GM21717 (cell line): ENCODE results near the gene BRD2.
A peak's percentile ranks its signal among the peaks of the same experiment; 100 is the strongest.

ENCODE experiments used
- ATAC-seq: cut with Tn5 transposase; IDR thresholded peaks from one replicate; pipeline ENCODE4 v1.9.1; 2021; ENCODE audit warnings: mild to moderate bottlenecking, moderate library complexity; ENCODE audit not compliant: unreplicated experiment

Gene BRD2

DNA sequence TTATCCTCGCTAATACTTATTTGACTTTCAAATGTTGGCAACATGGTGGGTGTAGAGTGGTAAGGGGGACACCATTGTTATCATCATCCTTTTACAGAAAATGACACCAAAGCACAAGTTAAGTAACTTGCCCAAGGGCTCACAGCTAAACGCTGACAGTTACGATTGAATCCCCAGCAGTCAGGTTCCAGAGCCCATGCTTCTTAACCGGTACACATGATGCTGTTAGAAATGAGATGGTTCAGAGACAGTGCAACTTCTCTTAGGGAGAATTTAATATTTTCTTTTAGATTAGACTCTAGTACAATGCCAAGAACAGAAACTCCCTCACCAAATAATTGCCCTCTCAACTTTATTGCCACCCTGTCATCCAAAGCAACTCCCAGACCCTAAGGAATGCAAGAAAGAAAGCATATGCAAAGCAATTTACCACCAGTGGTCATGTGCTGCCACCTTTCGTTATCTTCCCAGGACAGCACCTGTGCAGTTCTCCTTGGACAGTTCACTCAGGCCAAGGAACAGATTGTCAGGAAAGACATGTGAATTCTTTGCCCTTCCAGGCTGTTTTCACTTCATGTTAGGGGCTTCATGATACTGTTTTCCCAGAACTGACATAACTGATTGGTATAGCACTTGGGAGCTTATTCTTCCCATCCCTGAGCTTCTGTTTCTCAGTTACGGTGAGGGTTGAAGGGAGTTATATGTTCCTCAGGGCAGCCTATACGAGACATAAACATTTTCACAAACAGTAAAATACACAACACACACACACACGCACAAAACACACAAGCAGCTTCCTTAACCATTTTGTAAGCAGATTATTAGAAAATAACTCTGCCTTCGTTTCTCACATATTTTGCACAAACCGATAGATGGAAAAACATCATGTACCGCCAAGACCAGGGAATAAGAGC, 20.6 kb upstream of the BRD2 start:
- no peak for ATAC-seq

DNA sequence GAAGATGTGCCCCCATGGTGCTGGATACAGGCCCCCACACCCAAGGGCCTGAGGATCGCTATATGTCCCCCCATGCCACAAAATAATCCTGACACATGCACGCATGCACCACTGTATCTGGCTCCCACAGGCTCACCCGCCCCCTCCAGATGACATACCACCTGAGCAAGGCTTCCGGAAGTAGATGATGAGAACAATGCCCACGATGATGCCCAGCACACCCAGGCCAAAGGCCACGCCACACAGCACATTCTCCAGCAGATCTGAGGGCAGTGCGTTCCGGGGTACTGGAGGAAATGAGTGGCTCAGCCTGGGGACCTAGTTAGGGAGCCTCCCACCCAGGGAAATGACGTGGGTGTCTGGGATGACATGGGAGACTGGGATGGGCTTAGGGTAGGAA, 19.3 kb upstream of the BRD2 start:
- no peak for ATAC-seq

DNA sequence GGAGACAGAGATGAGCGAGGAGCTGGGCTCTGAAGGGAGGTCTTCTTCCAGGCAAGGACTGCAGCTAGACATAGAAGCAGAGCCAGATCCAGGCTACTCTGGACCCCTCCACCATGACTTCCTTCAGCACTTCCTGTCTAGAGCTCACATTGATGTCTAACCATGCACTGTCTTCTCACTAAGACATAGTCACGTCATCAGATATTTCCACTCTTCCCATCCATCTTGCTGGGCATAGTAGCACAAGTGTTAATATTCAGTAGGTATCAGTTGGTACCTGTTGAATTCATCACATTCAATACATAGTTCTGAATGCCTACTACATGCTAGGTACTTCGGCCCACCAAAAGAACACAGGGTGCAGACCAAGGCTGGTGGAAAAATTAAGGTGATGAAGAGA, 18.4 kb upstream of the BRD2 start:
- ATAC-seq, result no peak

DNA sequence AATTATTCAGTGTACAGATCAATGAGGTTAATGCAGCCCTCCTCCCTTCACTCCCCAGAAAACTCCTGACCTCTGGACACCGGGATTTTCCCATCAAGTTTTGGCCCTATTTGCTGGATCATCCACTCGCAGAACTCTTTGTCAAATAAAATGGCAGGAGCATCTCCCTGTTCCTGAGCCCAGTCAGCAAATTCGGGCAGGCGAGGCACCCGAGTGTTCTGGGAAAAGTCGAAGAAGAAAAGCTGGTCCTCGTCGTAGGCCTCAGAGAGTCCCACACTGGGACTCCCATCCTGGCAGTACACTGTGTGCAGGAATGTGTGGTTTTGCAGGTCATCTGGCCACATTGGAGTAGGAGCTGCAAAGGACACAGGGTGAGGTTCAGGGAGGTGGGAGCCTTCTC, 17.9 kb upstream of the BRD2 start:
- ATAC-seq, result no peak

DNA sequence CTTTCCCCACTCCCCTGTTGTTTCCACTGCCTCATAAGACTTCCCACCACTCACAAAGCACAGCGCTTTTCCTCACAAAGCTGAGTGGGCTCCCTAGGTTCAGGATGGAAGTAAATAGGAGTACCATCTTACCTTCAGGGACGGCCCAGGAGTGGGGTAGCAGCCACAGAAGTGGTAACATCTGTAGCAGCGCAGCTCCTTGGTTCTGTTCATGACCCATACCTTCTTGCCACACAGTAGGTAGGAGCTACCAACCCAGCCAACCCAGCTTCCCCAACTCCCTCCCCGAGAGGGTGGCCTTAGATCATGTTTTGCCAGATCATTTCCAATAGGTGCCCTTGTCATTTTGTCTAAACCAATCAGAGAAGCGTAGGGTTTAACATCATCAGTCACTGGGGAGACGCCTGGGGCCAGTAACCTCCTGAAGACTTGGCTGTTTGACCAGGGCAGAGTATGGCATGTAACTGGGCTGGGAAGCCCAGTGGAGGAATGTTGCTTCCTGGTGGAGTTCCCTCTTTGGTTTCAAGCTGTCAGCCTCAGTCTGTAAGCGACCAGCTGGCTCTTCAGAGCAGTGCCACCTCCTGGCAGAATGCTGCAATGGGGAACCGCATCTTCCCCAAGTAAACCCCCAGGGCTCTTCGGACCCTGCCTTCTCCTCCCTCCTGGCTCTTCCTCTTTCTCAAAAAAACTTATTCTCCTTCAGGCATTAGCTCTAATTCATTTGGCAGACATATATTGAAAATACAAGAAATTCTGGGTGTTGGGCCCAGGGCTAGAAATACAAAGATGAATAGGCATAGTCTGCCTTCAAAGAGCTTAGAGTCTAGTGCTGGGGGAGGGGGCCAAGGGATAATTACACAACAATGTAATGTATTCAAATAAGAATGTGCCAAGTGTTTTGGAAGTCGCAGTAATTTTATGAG, 15.3 kb upstream of the BRD2 start, which contains the start of gene HLA-DMA:
Gene HLA-DMA, minus strand, starts transcription at position 281 of the 923 bp plus-strand sequence. Its CDS starts 61 bp downstream, at position 220.
- peak; percentile 80 for ATAC-seq

DNA sequence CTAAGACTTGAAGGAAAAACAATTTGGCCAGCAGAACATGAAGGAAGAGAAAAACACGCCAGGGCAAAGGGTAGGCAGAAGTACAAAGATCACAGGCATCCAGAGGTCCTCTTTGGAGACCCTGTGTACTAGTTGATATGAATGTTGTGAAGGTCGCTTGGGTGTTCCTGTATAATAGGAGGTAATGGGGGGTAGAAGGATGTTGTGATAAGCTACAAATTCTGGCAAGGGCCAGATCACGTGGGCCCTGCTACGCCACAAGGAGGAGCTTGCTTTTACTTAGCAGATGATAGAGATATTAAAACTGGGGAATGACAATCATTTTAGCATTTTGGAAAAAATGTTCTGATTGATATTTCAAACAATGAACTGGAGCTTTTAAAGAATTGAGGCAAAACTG, 14.6 kb upstream of the BRD2 start:
- no peak for ATAC-seq

DNA sequence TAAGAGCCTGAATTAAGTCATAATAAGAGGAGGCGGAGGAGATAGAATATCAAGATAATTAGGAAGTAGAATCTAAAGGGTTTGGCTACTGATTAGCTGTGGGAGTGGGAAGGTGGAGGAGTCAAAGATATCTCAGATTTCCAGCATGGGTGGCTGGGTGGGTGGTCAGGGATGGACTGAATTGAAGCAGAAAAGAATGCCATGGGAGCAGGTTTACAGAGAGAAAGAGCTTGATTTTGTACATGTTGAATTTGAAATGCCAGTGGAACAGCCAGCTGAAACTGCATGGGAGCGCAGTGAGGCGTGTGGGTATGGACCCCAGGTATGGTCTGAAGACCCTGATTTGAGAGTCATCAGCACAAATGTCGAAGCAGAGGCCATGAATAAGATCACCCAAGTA, 14.1 kb upstream of the BRD2 start:
- no peak for ATAC-seq

DNA sequence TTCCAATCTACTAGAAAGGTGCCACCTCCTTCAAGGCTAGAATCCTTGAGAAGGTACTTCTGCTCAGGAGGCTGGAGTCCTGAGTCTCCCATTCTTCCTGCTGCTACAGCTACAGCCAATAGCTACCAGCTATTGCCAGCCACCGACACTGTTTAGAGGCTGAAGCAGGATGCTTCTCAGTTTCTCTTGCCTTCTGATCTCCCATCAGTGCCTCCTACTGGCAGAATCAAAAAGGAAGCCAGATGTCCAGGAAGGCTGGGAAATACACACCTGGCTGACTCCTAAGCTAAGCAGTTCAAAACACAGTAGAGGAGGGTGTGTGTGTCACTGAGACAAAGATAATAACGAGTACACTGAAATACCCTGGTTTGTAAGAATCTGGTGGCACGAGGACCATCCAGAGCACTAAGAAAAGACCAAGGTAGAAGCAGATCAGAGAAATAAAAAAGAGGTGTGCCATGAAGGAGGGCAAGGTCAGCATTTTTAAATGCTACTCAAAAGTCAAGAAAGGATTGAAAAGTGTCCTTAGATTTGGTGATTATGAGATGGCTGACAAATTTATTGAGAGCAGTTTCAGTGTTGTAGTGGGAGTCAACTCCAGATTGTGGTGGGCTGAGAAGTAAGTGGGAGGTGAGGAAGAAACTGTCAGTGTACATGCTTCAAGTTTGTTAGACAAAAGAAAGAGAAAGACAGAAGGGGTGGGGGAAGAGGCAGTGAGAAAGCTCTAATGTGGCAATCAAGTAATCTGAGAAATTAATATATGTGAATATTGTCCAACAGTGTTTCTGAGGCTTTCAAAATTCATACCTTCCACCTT, 13.2 kb upstream of the BRD2 start:
- ATAC-seq, result no peak

DNA sequence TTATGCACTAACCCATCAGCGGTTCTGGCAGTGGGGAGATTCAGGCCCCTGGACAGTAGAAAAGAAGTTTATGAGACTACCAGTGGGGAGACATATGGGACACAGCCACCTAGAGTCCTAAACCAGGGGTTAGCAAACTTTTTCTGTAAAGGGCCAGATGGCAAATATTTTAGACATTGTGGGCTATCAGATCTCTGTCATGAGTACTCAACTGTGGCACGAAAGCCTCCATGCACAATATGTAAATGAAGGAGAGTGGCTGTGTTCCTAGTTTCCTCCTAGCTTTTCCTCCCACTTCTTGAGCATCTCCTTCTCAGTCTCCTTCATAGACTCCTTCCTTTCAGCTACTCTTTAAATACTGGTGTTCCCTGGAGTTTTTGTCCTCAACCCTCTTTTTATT, 12.2 kb upstream of the BRD2 start:
- no peak for ATAC-seq

DNA sequence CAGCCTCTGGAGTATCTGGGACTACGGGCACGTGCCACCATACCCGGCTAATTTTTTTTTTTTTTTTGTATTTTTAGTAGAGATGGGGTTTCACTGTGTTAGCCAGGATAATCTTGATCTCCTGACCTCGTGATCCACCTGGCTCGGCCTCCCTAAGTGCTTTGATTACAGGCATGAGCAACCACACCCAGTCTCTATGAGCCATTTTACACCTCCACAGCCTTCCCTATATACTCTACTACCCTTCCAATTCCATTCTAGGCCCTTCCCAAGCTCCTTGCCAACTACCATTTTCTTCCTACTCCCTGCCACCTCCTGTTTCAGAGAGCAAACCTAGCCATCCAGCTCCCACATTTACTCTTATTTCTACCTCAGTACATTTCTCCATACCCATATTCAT, 7.8 kb upstream of the BRD2 start:
- no peak for ATAC-seq

DNA sequence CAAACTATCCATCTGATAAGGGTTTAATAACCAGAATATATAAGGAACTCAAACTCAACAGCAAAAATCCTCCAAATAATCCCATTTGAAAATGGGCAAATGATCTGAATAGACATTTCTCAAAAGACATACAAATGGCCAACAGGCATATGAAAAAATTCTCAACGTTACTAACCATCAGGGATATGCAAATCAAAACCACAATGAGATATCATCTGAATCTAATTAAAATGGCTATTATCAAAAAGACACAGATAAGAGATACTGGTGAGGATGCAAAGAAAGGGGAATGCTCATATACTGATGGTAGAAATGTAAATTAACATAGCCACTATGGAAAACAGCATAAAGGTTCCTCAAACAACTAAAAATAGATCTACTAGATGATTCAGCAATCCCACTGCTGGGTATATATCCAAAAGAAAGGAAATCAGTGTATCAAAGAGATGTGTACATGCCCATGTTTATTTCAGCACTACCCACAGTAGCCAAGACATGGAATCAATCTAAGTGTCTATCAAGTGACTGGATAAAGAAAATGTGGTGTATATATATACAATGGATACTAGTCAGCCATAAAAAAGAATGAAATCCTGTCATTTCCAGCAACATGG, 6.1 kb upstream of the BRD2 start:
- ATAC-seq, result no peak

DNA sequence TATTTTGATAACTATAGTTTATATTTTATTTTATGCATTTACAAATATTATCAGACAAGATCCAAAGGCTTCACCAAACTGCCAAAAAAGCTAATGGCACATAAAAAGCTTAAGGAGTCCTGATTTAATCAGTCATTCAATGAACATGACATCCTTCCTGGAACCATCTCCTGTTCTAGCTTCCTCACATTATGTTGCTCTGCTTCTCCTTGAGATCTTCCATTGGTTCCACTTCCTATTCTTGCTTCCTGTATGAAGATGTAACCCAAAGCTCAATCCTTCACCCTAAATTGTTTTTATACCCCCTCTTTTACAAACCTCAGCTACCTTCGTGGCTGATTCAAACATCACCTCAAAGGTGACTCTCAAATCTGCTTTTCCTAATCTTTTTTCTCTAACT, 4.5 kb upstream of the BRD2 start:
- ATAC-seq, result no peak

DNA sequence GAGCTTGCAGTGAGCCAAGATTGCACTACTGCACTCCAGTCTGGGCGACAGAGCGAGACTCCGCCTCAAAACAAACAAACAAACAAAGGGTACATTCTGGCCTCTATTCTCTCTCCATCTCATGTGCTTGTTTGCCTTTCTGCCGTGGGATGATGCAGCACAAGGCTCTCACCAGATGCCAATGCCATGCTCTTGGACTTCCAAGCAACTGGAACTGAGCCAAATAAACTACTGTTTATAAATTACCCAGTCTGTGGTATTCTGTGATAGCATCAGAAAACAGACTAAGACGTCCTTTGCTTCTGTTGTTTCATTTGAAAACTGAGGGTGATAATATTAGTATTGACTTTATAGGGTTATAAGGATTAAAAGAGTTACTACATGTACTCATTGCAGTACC, 3.6 kb upstream of the BRD2 start:
- no peak for ATAC-seq

DNA sequence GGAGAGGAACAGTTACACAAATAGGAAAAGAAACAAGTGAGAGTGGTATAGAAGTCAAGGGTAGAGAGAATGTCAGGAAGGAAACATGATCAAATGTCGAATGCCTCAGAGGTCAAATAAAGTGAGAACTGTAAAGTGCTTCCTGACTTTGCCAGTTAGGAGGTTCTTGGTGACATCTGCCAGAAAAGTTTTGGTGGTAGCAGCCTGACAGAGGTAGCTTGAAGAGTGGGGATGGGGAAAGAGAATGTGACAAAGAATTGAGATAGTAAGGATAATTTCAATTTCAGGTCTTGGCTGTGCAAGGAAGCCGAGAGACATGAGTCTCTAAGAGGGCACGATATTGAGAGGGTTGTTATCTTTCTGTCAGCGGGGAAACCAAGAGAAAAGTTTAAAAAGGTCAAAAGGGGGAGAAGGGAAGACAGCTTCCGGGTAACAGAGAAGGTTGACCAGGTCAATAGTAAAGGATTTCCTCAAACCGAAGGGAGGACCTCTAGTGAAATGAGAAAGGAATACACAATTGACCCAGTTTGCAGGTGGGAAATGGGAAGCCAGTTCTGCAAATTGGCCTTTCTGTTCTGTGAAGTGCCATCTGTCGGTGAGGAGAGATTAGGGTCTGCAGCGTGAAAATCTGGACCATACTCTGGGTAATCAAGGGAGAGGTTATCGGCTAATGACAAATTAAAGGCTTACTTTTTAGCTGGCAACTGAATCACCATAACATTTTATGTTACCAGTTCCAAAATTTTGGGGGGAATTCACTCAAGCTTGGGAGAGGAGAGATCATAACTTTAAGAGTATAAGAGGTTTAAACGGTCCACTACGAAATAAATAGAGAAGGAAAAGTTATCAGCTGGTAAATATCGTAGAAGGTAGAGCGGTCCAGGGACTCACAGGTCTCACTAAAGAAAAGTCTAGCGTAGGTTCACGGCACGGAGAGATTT, 973 bp upstream of the BRD2 start:
- no peak for ATAC-seq

DNA sequence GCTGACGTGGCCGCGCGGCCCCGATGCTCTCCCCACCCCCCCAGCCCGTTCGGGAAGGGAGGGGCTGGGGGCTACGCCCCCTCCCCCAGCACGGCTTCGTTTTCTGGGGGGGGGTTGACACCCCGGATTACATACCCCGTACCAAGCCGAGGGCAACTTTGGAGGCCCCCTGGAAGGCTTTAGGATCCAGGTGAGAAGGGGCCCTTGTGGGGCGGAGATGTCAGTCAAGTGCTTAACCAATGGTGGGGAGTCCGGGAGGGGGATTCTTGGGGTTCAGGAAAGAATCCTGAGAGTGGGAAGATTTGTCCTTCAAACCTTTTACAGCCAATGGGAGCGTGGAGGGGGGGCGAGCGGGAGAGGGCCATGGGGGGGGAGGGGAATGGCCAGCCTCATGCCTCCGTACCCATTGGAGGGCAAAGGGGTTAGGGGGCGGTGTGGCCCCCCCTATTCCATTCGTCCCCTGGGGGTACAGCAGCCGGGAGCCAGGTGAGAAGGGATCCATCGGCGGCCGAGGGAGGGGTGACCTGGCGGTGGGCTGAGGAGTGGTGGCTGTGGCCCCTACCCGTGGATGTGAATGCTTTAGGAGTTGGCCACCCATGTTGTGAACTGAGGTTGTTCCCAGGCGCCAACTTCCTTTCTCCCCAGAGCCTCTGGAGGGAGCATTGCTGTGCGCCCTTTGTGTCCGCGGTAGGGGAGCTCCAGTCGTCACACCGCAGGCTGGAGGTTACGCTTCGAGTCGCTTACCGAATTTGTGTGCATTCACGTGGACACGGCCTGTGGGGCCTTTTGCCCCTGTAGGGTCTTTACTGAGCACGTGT, 682 bp downstream of the BRD2 start:
- no peak for ATAC-seq

DNA sequence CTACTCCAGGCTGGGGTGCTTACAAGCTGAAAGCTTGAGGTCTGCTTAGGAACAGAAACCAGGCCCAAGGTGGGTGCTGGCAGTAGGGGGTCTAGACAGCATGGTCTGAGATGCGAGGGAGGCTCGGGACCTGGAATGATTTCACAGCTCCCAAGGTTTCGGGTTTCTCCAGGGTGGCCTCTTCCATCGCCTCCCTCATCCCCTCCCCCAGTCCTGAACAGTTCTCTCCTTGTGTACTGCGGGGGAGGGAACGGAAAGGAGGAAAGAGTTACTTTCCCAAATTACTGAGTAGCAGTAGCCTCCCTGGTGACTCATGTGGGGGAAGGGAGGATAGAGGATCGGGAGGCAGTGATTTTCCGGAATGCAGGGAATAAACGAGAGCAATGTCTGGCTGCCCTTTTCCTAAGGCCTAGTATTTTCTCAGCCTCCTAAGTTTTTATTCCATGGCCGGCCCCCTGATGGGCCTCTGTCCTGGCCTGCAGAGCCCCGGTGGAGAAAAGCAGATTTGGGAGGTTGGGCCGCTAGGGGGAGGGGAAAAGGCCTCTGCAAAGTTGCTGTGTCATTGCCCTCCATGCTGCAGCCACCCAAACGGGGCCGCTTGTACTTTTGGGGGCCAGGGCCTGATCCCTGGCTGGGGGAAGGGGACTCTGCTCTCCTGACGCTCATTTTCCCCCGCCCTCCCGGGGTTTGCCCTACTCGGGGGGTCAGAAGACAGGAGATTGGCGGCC, 1.5 kb downstream of the BRD2 start:
- ATAC-seq, result no peak

DNA sequence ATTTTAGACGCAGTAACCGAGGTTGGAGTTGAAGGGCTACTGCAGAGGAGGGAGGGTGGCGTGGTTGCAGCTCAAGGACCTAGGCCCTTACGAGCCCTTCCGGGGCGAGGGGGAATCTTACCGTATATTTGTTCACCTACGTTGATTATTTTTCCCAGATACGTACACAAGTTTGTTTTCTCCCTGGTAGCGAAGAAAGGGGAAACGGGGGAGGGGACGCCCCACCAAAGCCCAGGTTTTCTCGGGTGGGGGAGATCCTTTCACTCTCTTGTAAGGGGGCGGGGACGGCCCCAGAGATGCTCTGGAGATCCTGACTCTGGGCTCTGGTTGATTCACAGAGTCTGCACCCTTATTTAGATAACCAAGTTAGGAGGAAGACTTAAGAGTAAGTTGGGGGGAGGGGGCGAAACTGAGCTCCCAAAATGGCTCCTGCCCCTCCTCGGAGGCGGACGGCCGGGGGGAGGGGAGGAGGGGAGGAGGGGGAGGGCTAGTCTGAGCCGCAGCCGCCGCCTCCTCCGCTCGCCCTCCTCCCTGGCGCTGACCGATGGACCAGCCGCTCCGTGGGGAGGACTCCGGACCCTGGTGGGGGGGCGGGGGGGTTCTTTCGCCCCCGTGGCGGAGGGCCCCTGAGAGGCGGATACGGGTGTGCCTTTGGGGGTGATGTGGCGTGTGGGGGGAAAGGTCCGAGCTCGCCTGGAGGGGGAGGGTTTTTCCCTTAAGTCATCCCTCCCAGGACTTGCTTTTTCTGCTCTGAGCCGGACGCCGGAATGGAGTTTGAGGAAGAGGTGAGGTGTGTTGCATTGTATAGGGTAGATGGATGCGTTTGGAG, 2.2 kb downstream of the BRD2 start:
- ATAC-seq, result no peak
